Psoas muscle (tissue), 8 donors: ENCODE measurements around the gene ATXN2. TPM values are rescaled to one million over a fixed set of nuclear protein-coding genes. Genes with fewer than 3 reads are reported as not detected.
"Not testable (repeated sequence)": the region's sequence is repeated elsewhere in the genome, so short reads cannot be mapped to it uniquely, and the experiment has no call there.

Experiments used
- ATAC-seq, 4 donors: fragments of 200-7000 bp; cut with Tn5 transposase; one replicate each; pipeline ENCODE4 v1.9.1; 2020; ENCODE audit warnings: moderate library complexity in 3 of 4, mild to moderate bottlenecking in 2 of 4
- DNase-seq, 2 donors: peaks; one replicate each; pipeline ENCODE4 v3.0.0-alpha.2; 2020
- H3K27ac ChIP-seq: fragments of 200-600 bp; one replicate; pipeline ENCODE4 v1.8.0; 2022
- H3K27me3 ChIP-seq, 3 donors: fragments of 200-600 bp in 1 of 3; one replicate each; pipeline versions ENCODE4 v1.6.1 to v1.8.0; 2013 to 2022; ENCODE audit warnings: low read length in 2 of 3, mild to moderate bottlenecking in 2 of 3, moderate library complexity in 1 of 3; ENCODE audit not compliant: insufficient read depth in 3 of 3
- H3K36me3 ChIP-seq, 2 donors: fragments of 200-600 bp in 1 of 2; one replicate each; pipeline versions ENCODE4 v1.6.1 to v1.8.0; 2013 to 2022; ENCODE audit warnings: low read depth in 1 of 2, mild to moderate bottlenecking in 1 of 2, moderate library complexity in 1 of 2; ENCODE audit not compliant: insufficient read depth in 1 of 2
- H3K4me1 ChIP-seq: fragments of 200-600 bp; one replicate; pipeline ENCODE4 v1.8.0; 2022
- H3K4me3 ChIP-seq: fragments of 200-600 bp; one replicate; pipeline ENCODE4 v1.8.0; 2022; ENCODE audit warnings: mild to moderate bottlenecking
- H3K9me3 ChIP-seq: fragments of 200-600 bp; one replicate; pipeline ENCODE4 v1.8.0; 2022
- WGBS, 3 donors: extraction: QIAGEN DNeasy Blood & Tissue Kit; methylation state at CpG; one replicate each; pipeline versions ENCODE4 v1.1.6 to v1.1.7; 2013; 5-methylcytosine and 5-hydroxymethylcytosine counted together
- intact Hi-C, 2 donors: fragments of 100-400 bp; cut with DNase I; formaldehyde crosslinking; loops; one replicate each; pipeline versions ENCODE4 v1.11.0 to v1.14.2; 2022
- polyA plus RNA-seq, 3 donors: library from polyadenylated mRNA; stranded (reverse); fragments of 200-250 nt; gene quantifications; one replicate each; pipeline ENCODE4 v1.2.3, GENCODE V29; 2013
- total RNA-seq, 4 donors: library from RNA; stranded (reverse); fragmentation: NEBNext Ultra II Directional in 2 of 4; extraction: Animal tissue kit (Norgen Biotek cat#: 25700) in 2 of 4; gene quantifications; one replicate each; pipeline versions ENCODE4 v1.2.1 to v1.2.4, GENCODE V29; 2021 to 2023
- TF ChIP-seq, protein P1 (sequence below): fragments of 200-600 bp; IDR thresholded peaks from one replicate; pipeline ENCODE4 v1.8.0; 2022; ENCODE audit warnings: antibody characterized with exemption
- donor health status: healthy with polysubstance abuse.
- donor health status: DM: no; HTN: no; CAD: no; lungs with moderate emphysema.
- donor health status: Bipolar disorder and iron deficiency.
- donor health status: healthy.
- donor health status: DM: yes; HTN: yes; CAD: no.
- donor health status: DM: no; HTN: no; CAD: no.
- donor health status: DM: no; HTN: no; CAD: no.
- donor health status: DM: yes; HTN: yes; CAD: no.

The ATXN2 gene
- total and polyA plus RNA-seq, 7 donors = 17.2 to 39.2 (median 32.9) TPM

DNA sequence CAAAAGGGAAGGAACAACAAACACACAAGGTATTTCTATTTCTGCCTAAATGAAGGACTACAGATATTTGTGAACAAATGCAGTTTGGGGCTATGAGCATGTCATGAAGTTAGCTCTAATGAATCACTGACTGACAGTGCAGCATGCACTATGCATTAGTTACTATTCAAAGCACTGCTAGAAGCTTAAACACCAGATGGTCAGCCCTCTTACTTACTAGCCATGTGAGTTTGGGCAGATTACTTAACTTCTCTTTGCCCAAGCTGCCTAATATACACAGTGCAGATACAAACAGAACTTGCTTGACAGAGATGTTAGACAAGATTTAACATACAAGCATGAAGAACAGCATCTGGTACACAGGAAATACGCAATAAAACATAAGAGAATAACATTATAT is 96.0 kb downstream of the ATXN2 start:
- 98 to 100% (median 99%) methylated on average over 1 of the region's 1 CpG for WGBS, 3 donors
- intact Hi-C loops = no loop called here
- peaks cover 0 to 66% of the 10 kb centered on the region in 2 donors for H3K36me3 ChIP-seq
- no peaks in the 10 kb centered on the region for H3K27me3 ChIP-seq
- no peaks in the 10 kb centered on the region for H3K4me1 ChIP-seq
- DNase-seq (no peak), ATAC-seq (no peak)
- H3K27ac ChIP-seq = no peak overlapping the region
- no peaks in the 10 kb centered on the region for H3K9me3 ChIP-seq
- TF ChIP-seq, protein P1, sequence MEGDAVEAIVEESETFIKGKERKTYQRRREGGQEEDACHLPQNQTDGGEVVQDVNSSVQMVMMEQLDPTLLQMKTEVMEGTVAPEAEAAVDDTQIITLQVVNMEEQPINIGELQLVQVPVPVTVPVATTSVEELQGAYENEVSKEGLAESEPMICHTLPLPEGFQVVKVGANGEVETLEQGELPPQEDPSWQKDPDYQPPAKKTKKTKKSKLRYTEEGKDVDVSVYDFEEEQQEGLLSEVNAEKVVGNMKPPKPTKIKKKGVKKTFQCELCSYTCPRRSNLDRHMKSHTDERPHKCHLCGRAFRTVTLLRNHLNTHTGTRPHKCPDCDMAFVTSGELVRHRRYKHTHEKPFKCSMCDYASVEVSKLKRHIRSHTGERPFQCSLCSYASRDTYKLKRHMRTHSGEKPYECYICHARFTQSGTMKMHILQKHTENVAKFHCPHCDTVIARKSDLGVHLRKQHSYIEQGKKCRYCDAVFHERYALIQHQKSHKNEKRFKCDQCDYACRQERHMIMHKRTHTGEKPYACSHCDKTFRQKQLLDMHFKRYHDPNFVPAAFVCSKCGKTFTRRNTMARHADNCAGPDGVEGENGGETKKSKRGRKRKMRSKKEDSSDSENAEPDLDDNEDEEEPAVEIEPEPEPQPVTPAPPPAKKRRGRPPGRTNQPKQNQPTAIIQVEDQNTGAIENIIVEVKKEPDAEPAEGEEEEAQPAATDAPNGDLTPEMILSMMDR = no peak
- no peak overlapping the region for H3K4me3 ChIP-seq

DNA sequence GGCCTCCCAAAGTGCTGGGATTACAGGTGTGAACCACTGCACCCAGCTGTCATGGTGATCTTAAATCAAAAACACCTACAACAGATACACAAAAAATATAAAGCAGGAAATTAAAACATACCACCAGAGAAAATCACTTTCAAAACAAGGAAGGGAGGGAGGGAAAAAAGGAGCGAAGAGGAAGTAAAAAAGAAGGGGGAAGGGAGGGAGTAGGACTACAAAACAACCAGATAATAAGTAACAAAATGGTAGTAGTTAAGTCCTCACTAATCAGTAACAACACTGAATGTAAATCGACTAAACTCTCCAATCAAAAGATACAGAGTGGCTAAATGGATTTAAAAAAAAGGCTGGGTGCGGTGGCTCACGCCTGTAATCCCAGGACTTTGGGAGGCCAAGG is 104.4 kb downstream of the ATXN2 start:
- no peaks in the 10 kb centered on the region for H3K27me3 ChIP-seq
- peaks cover 2 to 56% of the 10 kb centered on the region in 2 donors for H3K36me3 ChIP-seq
- TF ChIP-seq, protein P1 = no peak
- intact Hi-C loops = no loop called here
- WGBS, 3 donors = 93 to 99% (median 95%) methylated on average over 4 of the region's 4 CpGs
- ATAC-seq = no peak
- no peak overlapping the region for H3K27ac ChIP-seq
- H3K4me1 ChIP-seq = peaks cover 7% of the 10 kb centered on the region
- no peak overlapping the region for H3K4me3 ChIP-seq
- DNase-seq = no peak
- H3K9me3 ChIP-seq = no peaks in the 10 kb centered on the region

DNA sequence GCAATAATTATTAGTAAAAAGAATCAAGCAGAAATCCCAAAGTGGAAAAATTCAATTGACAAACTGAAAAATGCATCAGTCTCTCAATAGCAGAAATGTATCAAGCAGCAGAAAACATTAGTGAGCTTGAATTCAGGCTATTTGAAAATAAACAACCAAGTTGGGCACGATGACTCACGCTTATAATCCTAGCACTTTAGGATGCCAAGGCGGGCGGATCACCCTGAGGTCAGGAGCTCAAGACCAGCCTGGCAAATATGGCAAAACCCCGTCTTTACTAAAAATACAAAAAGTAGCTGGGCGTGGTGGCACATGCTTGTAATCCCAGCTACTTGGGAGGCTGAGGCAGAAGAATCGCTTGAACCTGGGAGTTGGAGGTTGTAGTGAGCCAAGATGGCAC is 106.1 kb downstream of the ATXN2 start:
- DNase-seq, H3K27me3 ChIP-seq, intact Hi-C loops, H3K4me1 ChIP-seq, H3K4me3 ChIP-seq, H3K9me3 ChIP-seq, H3K27ac ChIP-seq: not testable (repeated sequence)
- ATAC-seq = peak in 1 of 4 donors; percentile 54
- peaks cover 2 to 72% of the 10 kb centered on the region in 2 donors for H3K36me3 ChIP-seq
- 60 to 73% (median 63%) methylated on average over 7 of the region's 7 CpGs for WGBS, 3 donors

DNA sequence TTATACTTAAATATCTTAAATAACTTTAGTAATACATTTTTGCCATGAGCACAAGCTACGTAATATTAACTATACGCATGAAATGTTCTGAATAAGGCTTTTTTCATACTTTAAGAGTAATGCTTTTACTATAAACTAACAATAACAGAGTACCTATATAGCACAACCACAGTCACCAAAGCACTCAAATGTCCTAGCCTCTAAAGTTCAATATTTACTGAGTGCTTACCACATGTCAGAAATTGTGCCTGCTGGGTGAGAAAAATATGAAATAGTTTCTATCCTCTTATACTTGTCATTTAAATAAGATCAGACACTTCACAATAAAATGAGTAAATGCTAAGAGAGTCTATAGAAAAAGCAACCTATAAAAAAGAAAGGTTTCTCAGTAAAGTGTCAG is 110.3 kb downstream of the ATXN2 start:
- TF ChIP-seq, protein P1 = no peak

DNA sequence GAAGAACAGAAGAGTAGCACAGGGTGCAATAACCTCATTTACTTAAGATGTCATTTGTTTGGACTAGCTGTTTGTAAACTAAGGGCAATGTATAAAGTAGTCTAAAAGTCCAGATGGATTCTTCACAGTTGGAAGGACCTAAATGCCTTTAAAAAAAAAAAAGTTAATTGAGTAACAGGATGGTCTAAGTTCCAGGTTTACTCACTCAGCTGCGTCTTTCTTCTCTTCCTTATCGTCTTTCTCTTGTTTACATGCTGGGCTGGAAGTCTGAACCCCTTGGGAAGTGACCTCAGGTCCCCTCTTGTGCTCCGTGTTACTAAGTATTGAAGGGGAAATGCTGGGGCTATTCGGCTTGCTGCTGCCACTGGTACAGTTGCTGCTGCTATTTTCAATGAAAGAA is 110.8 kb downstream of the ATXN2 start:
- Histone ChIP-seq H3K4me3 (no peak overlapping the region), H3K36me3 (peaks cover 0 to 85% of the 10 kb centered on the region in 2 donors), H3K27me3 (no peaks in the 10 kb centered on the region), H3K27ac (no peak overlapping the region), H3K9me3 (no peaks in the 10 kb centered on the region), H3K4me1 (peaks cover 15% of the 10 kb centered on the region)
- 10 to 33% (median 27%) methylated on average over 4 of the region's 4 CpGs for WGBS, 3 donors
- intact Hi-C loops = no loop called here
- TF ChIP-seq, protein P1 = no peak
- ATAC-seq (peak in 1 of 4 donors; percentile 41), DNase-seq (peak; percentile 27 to 64)

More for the DNA sequence above, 110.3 kb downstream of the ATXN2 start:
- 88 to 95% (median 92%) methylated on average over 2 of the region's 2 CpGs for WGBS, 3 donors
- DNase-seq = no peak
- H3K4me1 ChIP-seq = peaks cover 15% of the 10 kb centered on the region
- H3K27ac ChIP-seq = no peak overlapping the region
- no peaks in the 10 kb centered on the region for H3K27me3 ChIP-seq
- peaks cover 0 to 82% of the 10 kb centered on the region in 2 donors for H3K36me3 ChIP-seq
- no peaks in the 10 kb centered on the region for H3K9me3 ChIP-seq
- ATAC-seq = no peak
- H3K4me3 ChIP-seq = no peak overlapping the region
- intact Hi-C loops = no loop called here
